Stimulated activated CD4-positive, alpha-beta T cell treated with anti-CD3 and anti-CD28 coated beads, Interleukin-2, amount 100 ng/mL, for 4 hours (primary cell): ENCODE measurements around the gene PLA2G2C.
A peak's percentile ranks its signal among the peaks of the same experiment; 100 is the strongest.

ENCODE experiments used
- DNase-seq: peaks from one replicate; pipeline ENCODE4 v3.0.0-alpha.2; 2020; ENCODE audit warnings: low read depth

PLA2G2C gene

GRCh38 chr1:20152599-20152930 lies 33.8 kb downstream of the PLA2G2C start:
- no peak for DNase-seq

- DNase-seq, result peak; percentile 70
These were observed 34.3 kb downstream of the PLA2G2C start for GRCh38 chr1:20151906-20152598.

GRCh38 chr1:20150969-20151368 lies 35.3 kb downstream of the PLA2G2C start:
- DNase-seq, result no peak

- DNase-seq, result no peak
These were observed 36.0 kb downstream of the PLA2G2C start for GRCh38 chr1:20150326-20150705.

- no peak for DNase-seq
These were observed 36.6 kb downstream of the PLA2G2C start for GRCh38 chr1:20149601-20150325.

GRCh38 chr1:20148571-20149500 lies 37.5 kb downstream of the PLA2G2C start:
- DNase-seq, result no peak

GRCh38 chr1:20147846-20148570 lies 38.3 kb downstream of the PLA2G2C start:
- no peak for DNase-seq

GRCh38 chr1:20143734-20144565 lies 42.4 kb downstream of the PLA2G2C start:
- no peak for DNase-seq

- DNase-seq, result no peak
These were observed 43.0 kb downstream of the PLA2G2C start for GRCh38 chr1:20143318-20143717.

GRCh38 chr1:20142001-20142710 lies 44.2 kb downstream of the PLA2G2C start:
- DNase-seq, result no peak

- no peak for DNase-seq
These were observed 44.9 kb downstream of the PLA2G2C start for GRCh38 chr1:20141466-20141865.

GRCh38 chr1:20141001-20141400 lies 45.3 kb downstream of the PLA2G2C start:
- no peak for DNase-seq

- DNase-seq, result no peak
These were observed 46.3 kb downstream of the PLA2G2C start for GRCh38 chr1:20139776-20140612.

GRCh38 chr1:20138961-20139550 lies 47.3 kb downstream of the PLA2G2C start, which contains the start of gene PLA2G2F:
PLA2G2F (plus strand) TSS chr1:20139323; CDS start chr1:20139428, 105 bp downstream.
- no peak for DNase-seq

- no peak for DNase-seq
These were observed 48.0 kb downstream of the PLA2G2C start for GRCh38 chr1:20138346-20138745.

GRCh38 chr1:20137604-20138003 lies 48.7 kb downstream of the PLA2G2C start:
- DNase-seq, result no peak

- no peak for DNase-seq
These were observed 49.3 kb downstream of the PLA2G2C start for GRCh38 chr1:20137055-20137454.

- DNase-seq, result no peak
These were observed 50.1 kb downstream of the PLA2G2C start for GRCh38 chr1:20136249-20136648.

GRCh38 chr1:20134995-20135394 lies 51.3 kb downstream of the PLA2G2C start:
- DNase-seq, result no peak
